NT2/D1 (cell line): ENCODE results near the gene CNKSR3.

ENCODE experiments used
- SUZ12 ChIP-seq: IDR thresholded peaks from 2 replicates; pipeline ENCODE4 v1.6.1; 2011; ENCODE audit not compliant: insufficient read length, insufficient read depth; ENCODE audit errors: extremely low read depth
- YY1 ChIP-seq: IDR thresholded peaks from 2 replicates; pipeline ENCODE4 v1.6.1; 2011; ENCODE audit not compliant: insufficient read length, insufficient read depth

- no peak for TF ChIP-seq SUZ12
- no peak for TF ChIP-seq YY1
Observed at GRCh38 chr6:154371281-154371680, 139.2 kb downstream of the CNKSR3 start.
